ENCODE measurements around the gene SLC16A5. TPM values are rescaled to one million over a fixed set of nuclear protein-coding genes. Genes with fewer than 3 reads are reported as not detected.

SLC16A5 gene
- polyA plus RNA-seq, 1 donor (not counting 4 experiments of a cell fraction or from before 2014, with no cell fraction given) = 3.5 TPM

DNA sequence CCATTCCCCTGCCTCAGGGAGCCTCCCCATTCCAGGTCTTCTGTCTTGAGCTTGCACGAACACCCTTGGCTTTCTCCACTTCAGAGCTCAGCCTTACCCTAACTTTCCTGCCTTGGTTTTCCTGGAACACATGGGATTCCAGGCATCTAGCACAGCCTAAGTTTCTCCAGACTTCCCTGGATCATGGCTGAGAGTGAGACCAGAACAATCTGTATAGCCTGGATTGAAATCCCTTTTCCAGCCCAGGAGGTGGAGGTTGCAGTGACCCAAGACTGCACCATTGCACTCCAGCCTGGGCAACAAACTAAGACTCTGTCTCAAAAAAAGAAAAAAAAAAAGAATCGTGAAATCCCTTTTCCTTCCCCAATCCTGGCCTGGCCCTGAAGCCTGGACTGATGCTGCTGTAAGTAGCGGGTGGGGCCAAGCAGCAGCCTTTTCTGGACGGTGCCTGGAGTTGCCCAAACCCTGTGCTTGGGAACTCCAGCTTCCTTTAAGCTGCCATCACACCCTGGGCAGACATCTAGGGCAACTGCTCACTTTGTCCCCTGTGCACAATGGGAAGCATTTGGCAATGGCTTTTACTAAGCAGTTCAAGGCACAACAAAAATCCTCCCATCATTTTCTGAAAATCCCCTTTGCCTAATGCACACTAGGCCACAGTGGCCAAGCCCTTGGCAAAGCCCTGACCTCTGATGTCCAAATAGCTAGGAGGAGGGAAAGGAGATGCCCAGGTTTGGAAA lies 12.0 kb upstream of the SLC16A5 start:
- Histone ChIP-seq H2AFZ (ENCODE audit: control insufficient read depth, low read length) (no peak overlapping the region), H3K9ac (ENCODE audit: control insufficient read depth, extremely low read depth, insufficient read depth, low read length) (no peak overlapping the region), H4K20me1 (ENCODE audit: control insufficient read depth, extremely low read depth, insufficient read depth, low read length) (no peaks in the 10 kb centered on the region), H3K4me1 (ENCODE audit: control insufficient read depth, extremely low read depth, insufficient read depth, low read length) (peaks cover 23% of the 10 kb centered on the region), H3K79me2 (ENCODE audit: control insufficient read depth, insufficient read depth, low read length) (no peaks in the 10 kb centered on the region), H3K4me3 (ENCODE audit: control insufficient read depth in 2 of 3, extremely low read depth in 1 of 3, insufficient read depth in 2 of 3, low read depth in 1 of 3, low read length in 3 of 3) (no peak overlapping the region), H3K36me3 (ENCODE audit: control insufficient read depth in 2 of 2, extremely low read depth in 1 of 2, insufficient read depth in 2 of 2, low read length in 2 of 2) (no peaks in the 10 kb centered on the region), H3K27ac (ENCODE audit: control insufficient read depth, insufficient read depth, low read length) (no peak overlapping the region), H3K9me3 (ENCODE audit: control insufficient read depth, low read depth, low read length) (no peaks in the 10 kb centered on the region), H3K4me2 (ENCODE audit: control insufficient read depth, extremely low read depth, insufficient read depth, low read depth, low read length) (no peak overlapping the region), H3K27me3 (ENCODE audit: control insufficient read depth, extremely low read depth, insufficient read depth, low read length) (no peaks in the 10 kb centered on the region), H3K9me1 (ENCODE audit: control insufficient read depth, extremely low read depth, insufficient read depth, low read length) (no peaks in the 10 kb centered on the region)
- no peak for FAIRE-seq
- no peak for DNase-seq (ENCODE audit: low read depth, low spot score)
- no peak for TF ChIP-seq EZH2 (IDR thresholded peaks at IDR 0.05; ENCODE audit: low read length)
- TF ChIP-seq, protein P1, sequence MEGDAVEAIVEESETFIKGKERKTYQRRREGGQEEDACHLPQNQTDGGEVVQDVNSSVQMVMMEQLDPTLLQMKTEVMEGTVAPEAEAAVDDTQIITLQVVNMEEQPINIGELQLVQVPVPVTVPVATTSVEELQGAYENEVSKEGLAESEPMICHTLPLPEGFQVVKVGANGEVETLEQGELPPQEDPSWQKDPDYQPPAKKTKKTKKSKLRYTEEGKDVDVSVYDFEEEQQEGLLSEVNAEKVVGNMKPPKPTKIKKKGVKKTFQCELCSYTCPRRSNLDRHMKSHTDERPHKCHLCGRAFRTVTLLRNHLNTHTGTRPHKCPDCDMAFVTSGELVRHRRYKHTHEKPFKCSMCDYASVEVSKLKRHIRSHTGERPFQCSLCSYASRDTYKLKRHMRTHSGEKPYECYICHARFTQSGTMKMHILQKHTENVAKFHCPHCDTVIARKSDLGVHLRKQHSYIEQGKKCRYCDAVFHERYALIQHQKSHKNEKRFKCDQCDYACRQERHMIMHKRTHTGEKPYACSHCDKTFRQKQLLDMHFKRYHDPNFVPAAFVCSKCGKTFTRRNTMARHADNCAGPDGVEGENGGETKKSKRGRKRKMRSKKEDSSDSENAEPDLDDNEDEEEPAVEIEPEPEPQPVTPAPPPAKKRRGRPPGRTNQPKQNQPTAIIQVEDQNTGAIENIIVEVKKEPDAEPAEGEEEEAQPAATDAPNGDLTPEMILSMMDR (optimal IDR thresholded peaks at IDR 0.05 in 1 of 3, IDR thresholded peaks at IDR 0.05 in 1 of 3, conservative IDR thresholded peaks at IDR 0.05 in 1 of 3; ENCODE audit: extremely low read depth in 1 of 3, insufficient read depth in 2 of 3, low read length in 3 of 3) = no peak
- dilution Hi-C loops (cut with MboI; ENCODE audit: extremely low pct_ligation_motif_present, low sequenced_read_pairs) = no loop called here

DNA sequence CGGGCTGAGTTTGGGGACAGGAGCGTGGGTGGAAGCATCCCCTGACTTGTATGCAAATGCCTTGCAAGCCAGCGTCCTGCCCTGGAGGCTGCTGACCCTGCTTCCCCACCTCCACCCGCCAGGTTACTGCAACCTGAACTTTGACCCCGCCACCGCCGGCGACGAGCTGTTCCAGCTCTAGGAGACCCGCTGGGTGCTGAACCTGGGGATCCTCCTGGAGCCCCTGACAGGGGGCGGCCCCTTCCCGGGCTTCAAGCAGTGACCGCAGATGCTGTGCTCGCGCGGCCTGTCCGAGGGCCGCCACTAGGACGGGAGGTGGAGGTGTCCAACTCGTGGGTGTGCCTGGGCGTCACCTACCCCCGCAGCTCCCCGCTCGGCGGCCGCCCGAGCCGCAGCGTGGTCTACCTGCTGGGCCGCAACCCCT lies 10.7 kb upstream of the SLC16A5 start:
- Histone ChIP-seq H4K20me1 (ENCODE audit: control insufficient read depth, extremely low read depth, insufficient read depth, low read length) (no peaks in the 10 kb centered on the region), H3K4me1 (ENCODE audit: control insufficient read depth, extremely low read depth, insufficient read depth, low read length) (peaks cover 23% of the 10 kb centered on the region), H3K27me3 (ENCODE audit: control insufficient read depth, extremely low read depth, insufficient read depth, low read length) (no peaks in the 10 kb centered on the region), H3K9me3 (ENCODE audit: control insufficient read depth, low read depth, low read length) (no peaks in the 10 kb centered on the region), H3K27ac (ENCODE audit: control insufficient read depth, insufficient read depth, low read length) (no peak overlapping the region), H2AFZ (ENCODE audit: control insufficient read depth, low read length) (peak overlapping the region; percentile 46), H3K79me2 (ENCODE audit: control insufficient read depth, insufficient read depth, low read length) (no peaks in the 10 kb centered on the region), H3K36me3 (ENCODE audit: control insufficient read depth in 2 of 2, extremely low read depth in 1 of 2, insufficient read depth in 2 of 2, low read length in 2 of 2) (no peaks in the 10 kb centered on the region), H3K9ac (ENCODE audit: control insufficient read depth, extremely low read depth, insufficient read depth, low read length) (no peak overlapping the region), H3K4me3 (ENCODE audit: control insufficient read depth in 2 of 3, extremely low read depth in 1 of 3, insufficient read depth in 2 of 3, low read depth in 1 of 3, low read length in 3 of 3) (no peak overlapping the region), H3K4me2 (ENCODE audit: control insufficient read depth, extremely low read depth, insufficient read depth, low read depth, low read length) (no peak overlapping the region), H3K9me1 (ENCODE audit: control insufficient read depth, extremely low read depth, insufficient read depth, low read length) (no peaks in the 10 kb centered on the region)
- DNase-seq (ENCODE audit: low read depth, low spot score) = no peak
- no peak for FAIRE-seq
- dilution Hi-C loops (cut with MboI; ENCODE audit: extremely low pct_ligation_motif_present, low sequenced_read_pairs) = no loop called here
- no peak for TF ChIP-seq EZH2 (IDR thresholded peaks at IDR 0.05; ENCODE audit: low read length)
- TF ChIP-seq, protein P1 (optimal IDR thresholded peaks at IDR 0.05 in 1 of 3, IDR thresholded peaks at IDR 0.05 in 1 of 3, conservative IDR thresholded peaks at IDR 0.05 in 1 of 3; ENCODE audit: extremely low read depth in 1 of 3, insufficient read depth in 2 of 3, low read length in 3 of 3) = no peak
